GM21717 (cell line): Measurements from ENCODE around the gene ZNF662.
"Not testable (repeated sequence)": the region's sequence is repeated elsewhere in the genome, so short reads cannot be mapped to it uniquely, and the experiment has no call there.

Experiments
- ATAC-seq: cut with Tn5 transposase; IDR thresholded peaks from one replicate; pipeline ENCODE4 v1.9.1; 2021; ENCODE audit warnings: mild to moderate bottlenecking, moderate library complexity; ENCODE audit not compliant: unreplicated experiment

ZNF662 gene

GRCh38 chr3:42906070-42906847 is at the start of gene ZNF662:
Gene ZNF662 (plus strand): TSS chr3:42906142. CDS start chr3:42908115, 1,973 bp downstream.
- no peak for ATAC-seq

GRCh38 chr3:42856544-42856943 is 49.4 kb upstream of the ZNF662 start:
- ATAC-seq, result no peak

- ATAC-seq, result no peak
Measured at GRCh38 chr3:42864321-42864950, 41.5 kb upstream of the ZNF662 start.

GRCh38 chr3:42865256-42865655 is 40.7 kb upstream of the ZNF662 start:
- no peak for ATAC-seq

GRCh38 chr3:42867138-42867537 is 38.8 kb upstream of the ZNF662 start:
- ATAC-seq, result no peak

- no peak for ATAC-seq
Measured at GRCh38 chr3:42868841-42869240, 37.1 kb upstream of the ZNF662 start.

GRCh38 chr3:42871592-42872196 is 34.2 kb upstream of the ZNF662 start:
- no peak for ATAC-seq

GRCh38 chr3:42872718-42873117 is 33.2 kb upstream of the ZNF662 start:
- no peak for ATAC-seq

- no peak for ATAC-seq
Measured at GRCh38 chr3:42873221-42873982, 32.5 kb upstream of the ZNF662 start.

- no peak for ATAC-seq
Measured at GRCh38 chr3:42874749-42875148, 31.2 kb upstream of the ZNF662 start.

- ATAC-seq, result no peak
Measured at GRCh38 chr3:42875325-42876151, 30.4 kb upstream of the ZNF662 start, which contains the start of gene CYP8B1. Gene CYP8B1 (minus strand): TSS chr3:42875879. CDS start chr3:42875816, 63 bp downstream.

GRCh38 chr3:42876401-42876800 is 29.5 kb upstream of the ZNF662 start:
- no peak for ATAC-seq

GRCh38 chr3:42876940-42877720 is 28.8 kb upstream of the ZNF662 start:
- no peak for ATAC-seq

GRCh38 chr3:42877881-42878280 is 28.1 kb upstream of the ZNF662 start:
- no peak for ATAC-seq

- ATAC-seq, result no peak
Measured at GRCh38 chr3:42880183-42880582, 25.8 kb upstream of the ZNF662 start.

GRCh38 chr3:42880601-42881451 is 25.1 kb upstream of the ZNF662 start:
- peak; percentile 98 for ATAC-seq

GRCh38 chr3:42883251-42883930 is 22.6 kb upstream of the ZNF662 start:
- not testable (repeated sequence) for ATAC-seq

- no peak for ATAC-seq
Measured at GRCh38 chr3:42884324-42884723, 21.6 kb upstream of the ZNF662 start.
